Mucosa of descending colon (tissue), 3 donors: Measurements from ENCODE around the gene TYMP. TPM values are rescaled to one million over a fixed set of nuclear protein-coding genes. Genes with fewer than 3 reads are reported as not detected.

Experiments used
- ATAC-seq: fragments of 200-7000 bp; cut with Tn5 transposase; one replicate; pipeline ENCODE4 v1.9.1; 2020; ENCODE audit warnings: mild to moderate bottlenecking, moderate library complexity
- DNase-seq, 3 donors: peaks; one replicate each; pipeline ENCODE4 v3.0.0-alpha.2; 2020
- H3K36me3 ChIP-seq: fragments of 200-600 bp; one replicate; pipeline ENCODE4 v1.8.0; 2021; ENCODE audit warnings: low read depth, mild to moderate bottlenecking
- H3K4me1 ChIP-seq: fragments of 200-600 bp; one replicate; pipeline ENCODE4 v1.8.0; 2021; ENCODE audit warnings: low read depth, mild to moderate bottlenecking
- H3K4me3 ChIP-seq: fragments of 200-600 bp; one replicate; pipeline ENCODE4 v1.8.0; 2021; ENCODE audit warnings: mild to moderate bottlenecking
- H3K9me3 ChIP-seq: fragments of 200-600 bp; one replicate; pipeline ENCODE4 v1.8.0; 2021; ENCODE audit warnings: mild to moderate bottlenecking
- CTCF ChIP-seq: fragments of 200-600 bp; IDR thresholded peaks from one replicate; pipeline ENCODE4 v1.8.0; 2022; ENCODE audit warnings: antibody characterized with exemption, mild to moderate bottlenecking
- intact Hi-C, 2 donors: fragments of 100-400 bp; cut with DNase I in 1 of 2; cut with micrococcal nuclease in 1 of 2; formaldehyde crosslinking; loops; one replicate each; pipeline versions ENCODE4 v1.11.0 to v1.11.1; 2022; cut with DNase I, micrococcal nuclease
- total RNA-seq, 3 donors: library from RNA; stranded (reverse); fragmentation: NEBNext Ultra II Directional in 2 of 3; extraction: Animal tissue kit (Norgen Biotek cat#: 25700) in 2 of 3; gene quantifications; one replicate each; pipeline versions ENCODE4 v1.2.1 to v1.2.4, GENCODE V29; 2021 to 2023
- donor health status: DM: no; HTN: no; CAD: no; lungs with moderate emphysema.
- donor health status: DM: no; HTN: no; CAD: no.
- donor health status: DM: no; HTN: yes; CAD: no.

Gene TYMP
- total RNA-seq, 3 donors from 2014 or later, result 27.7 to 88.7 (median 34.8) TPM

- H3K4me3 ChIP-seq, result no peak overlapping the region
- H3K36me3 ChIP-seq, result peaks cover 6% of the 10 kb centered on the region
- H3K4me1 ChIP-seq, result peaks cover 19% of the 10 kb centered on the region
- H3K9me3 ChIP-seq, result no peaks in the 10 kb centered on the region
- no peak for ATAC-seq
- intact Hi-C loops, result no loop called here
- peak in 2 of 3 donors; percentile 53 to 62 for DNase-seq
- TF ChIP-seq CTCF, result no peak
Measured at GRCh38 chr22:50505776-50506610, 23.8 kb downstream of the TYMP start.

DNA sequence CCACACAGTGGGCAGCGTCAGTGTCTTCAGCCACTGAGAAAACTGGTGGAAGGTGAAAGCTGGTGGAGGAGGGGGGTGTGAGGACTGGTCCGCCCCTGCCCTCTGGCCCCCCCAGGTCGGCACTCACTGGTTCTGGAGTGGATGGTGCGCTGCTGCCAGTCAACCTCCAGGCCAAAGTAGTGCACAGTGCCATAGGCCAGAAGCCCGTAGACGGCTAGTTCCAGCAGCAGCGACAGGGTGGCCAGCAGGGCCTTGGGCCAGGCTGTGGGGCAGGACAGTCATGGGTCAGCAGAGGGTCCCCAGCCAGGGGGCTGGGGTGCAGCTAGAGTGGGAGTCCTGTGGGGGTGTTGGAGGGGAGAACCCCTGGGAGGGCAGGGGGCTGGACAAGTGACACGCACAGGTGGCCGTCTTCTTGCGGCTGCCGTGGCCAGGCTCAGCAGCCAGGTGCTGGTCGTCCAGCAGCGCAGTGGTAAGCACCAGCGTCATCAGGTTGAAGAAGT is 24.5 kb downstream of the TYMP start:
- TF ChIP-seq CTCF, result no peak
- H3K4me3 ChIP-seq, result no peak overlapping the region
- ATAC-seq (no peak), DNase-seq (peak in 1 of 3 donors; percentile 55)
- H3K9me3 ChIP-seq, result no peaks in the 10 kb centered on the region
- intact Hi-C loops, result no loop called here
- peaks cover 6% of the 10 kb centered on the region for H3K36me3 ChIP-seq
- H3K4me1 ChIP-seq, result peaks cover 19% of the 10 kb centered on the region

GRCh38 chr22:50504369-50505211 is 25.2 kb downstream of the TYMP start:
- no peaks in the 10 kb centered on the region for H3K9me3 ChIP-seq
- H3K36me3 ChIP-seq, result peaks cover 6% of the 10 kb centered on the region
- TF ChIP-seq CTCF, result no peak
- H3K4me3 ChIP-seq, result no peak overlapping the region
- peaks cover 19% of the 10 kb centered on the region for H3K4me1 ChIP-seq
- ATAC-seq, result no peak
- DNase-seq, result peak in 1 of 3 donors; percentile 60
- intact Hi-C loops, result no loop called here

- TF ChIP-seq CTCF, result no peak
- Histone ChIP-seq H3K9me3 (no peaks in the 10 kb centered on the region), H3K36me3 (peaks cover 6% of the 10 kb centered on the region), H3K4me3 (no peak overlapping the region), H3K4me1 (peaks cover 14% of the 10 kb centered on the region)
- ATAC-seq, result no peak
- intact Hi-C loops, result no loop called here
- DNase-seq, result peak in 1 of 3 donors; percentile 52
Measured at GRCh38 chr22:50503475-50504145, 26.2 kb downstream of the TYMP start.

GRCh38 chr22:50502628-50503474 is 27.0 kb downstream of the TYMP start:
- H3K9me3 ChIP-seq, result no peaks in the 10 kb centered on the region
- ATAC-seq, result no peak
- peak in 1 of 3 donors; percentile 50 for DNase-seq
- TF ChIP-seq CTCF, result no peak
- intact Hi-C loops, result no loop called here
- peaks cover 6% of the 10 kb centered on the region for H3K36me3 ChIP-seq
- no peak overlapping the region for H3K4me3 ChIP-seq
- H3K4me1 ChIP-seq, result peaks cover 14% of the 10 kb centered on the region
